ENCODE results near the gene RAPGEF1.

The RAPGEF1 gene

GRCh38 chr9:131739959-131740648 is at the start of gene RAPGEF1:
Gene RAPGEF1 (minus strand): TSS chr9:131740076. CDS start chr9:131739830, 246 bp downstream.
- Histone ChIP-seq H3K27ac (no peak within 1 kb of the TSS), H3K9ac (ENCODE audit: insufficient read length) (peak within 1 kb of the TSS; percentile 81), H3K9me3 (ENCODE audit: low read depth, low read length) (no peaks in the 10 kb centered on the region), H3K4me3 (peak within 1 kb of the TSS; percentile 92), H3K36me3 (ENCODE audit: insufficient read depth, low read length) (no peaks in the 10 kb centered on the region)
- TF ChIP-seq EZH2 (IDR thresholded peaks at IDR 0.05) = no peak
- no peak for TF ChIP-seq POLR2AphosphoS5 (IDR thresholded peaks at IDR 0.05; ENCODE audit: borderline replicate concordance, low read depth, low read length)
- TF ChIP-seq FOXP2 (optimal IDR thresholded peaks at IDR 0.05; ENCODE audit: control extremely low read depth, extremely low read length, insufficient read depth) = no peak
- DNase-seq (ENCODE audit: low read depth, low spot score) = no peak

- no peak for DNase-seq (ENCODE audit: low read depth, low spot score)
- Histone ChIP-seq H3K27ac (no peak overlapping the region), H3K9me3 (ENCODE audit: low read depth, low read length) (no peaks in the 10 kb centered on the region), H3K36me3 (ENCODE audit: insufficient read depth, low read length) (no peaks in the 10 kb centered on the region), H3K4me3 (no peak overlapping the region), H3K9ac (ENCODE audit: insufficient read length) (no peak overlapping the region)
- TF ChIP-seq POLR2AphosphoS5 (IDR thresholded peaks at IDR 0.05; ENCODE audit: borderline replicate concordance, low read depth, low read length) (no peak), FOXP2 (optimal IDR thresholded peaks at IDR 0.05; ENCODE audit: control extremely low read depth, extremely low read length, insufficient read depth) (no peak), EZH2 (IDR thresholded peaks at IDR 0.05) (no peak)
Measured at GRCh38 chr9:131788851-131789250, 49.0 kb upstream of the RAPGEF1 start.

GRCh38 chr9:131787838-131788237 is 48.0 kb upstream of the RAPGEF1 start:
- H3K9ac ChIP-seq (ENCODE audit: insufficient read length) = no peak overlapping the region
- TF ChIP-seq EZH2 (IDR thresholded peaks at IDR 0.05) = no peak
- no peak for TF ChIP-seq POLR2AphosphoS5 (IDR thresholded peaks at IDR 0.05; ENCODE audit: borderline replicate concordance, low read depth, low read length)
- TF ChIP-seq FOXP2 (optimal IDR thresholded peaks at IDR 0.05; ENCODE audit: control extremely low read depth, extremely low read length, insufficient read depth) = no peak
- H3K36me3 ChIP-seq (ENCODE audit: insufficient read depth, low read length) = no peaks in the 10 kb centered on the region
- no peak overlapping the region for H3K27ac ChIP-seq
- H3K4me3 ChIP-seq = no peak overlapping the region
- no peak for DNase-seq (ENCODE audit: low read depth, low spot score)
- H3K9me3 ChIP-seq (ENCODE audit: low read depth, low read length) = no peaks in the 10 kb centered on the region

- no peaks in the 10 kb centered on the region for H3K9me3 ChIP-seq (ENCODE audit: low read depth, low read length)
- no peak overlapping the region for H3K9ac ChIP-seq (ENCODE audit: insufficient read length)
- TF ChIP-seq EZH2 (IDR thresholded peaks at IDR 0.05) = no peak
- no peak for TF ChIP-seq POLR2AphosphoS5 (IDR thresholded peaks at IDR 0.05; ENCODE audit: borderline replicate concordance, low read depth, low read length)
- no peak for TF ChIP-seq FOXP2 (optimal IDR thresholded peaks at IDR 0.05; ENCODE audit: control extremely low read depth, extremely low read length, insufficient read depth)
- H3K4me3 ChIP-seq = no peak overlapping the region
- H3K36me3 ChIP-seq (ENCODE audit: insufficient read depth, low read length) = no peaks in the 10 kb centered on the region
- no peak for DNase-seq (ENCODE audit: low read depth, low spot score)
- H3K27ac ChIP-seq = no peak overlapping the region
Measured at GRCh38 chr9:131784748-131785501, 45.0 kb upstream of the RAPGEF1 start.

DNA sequence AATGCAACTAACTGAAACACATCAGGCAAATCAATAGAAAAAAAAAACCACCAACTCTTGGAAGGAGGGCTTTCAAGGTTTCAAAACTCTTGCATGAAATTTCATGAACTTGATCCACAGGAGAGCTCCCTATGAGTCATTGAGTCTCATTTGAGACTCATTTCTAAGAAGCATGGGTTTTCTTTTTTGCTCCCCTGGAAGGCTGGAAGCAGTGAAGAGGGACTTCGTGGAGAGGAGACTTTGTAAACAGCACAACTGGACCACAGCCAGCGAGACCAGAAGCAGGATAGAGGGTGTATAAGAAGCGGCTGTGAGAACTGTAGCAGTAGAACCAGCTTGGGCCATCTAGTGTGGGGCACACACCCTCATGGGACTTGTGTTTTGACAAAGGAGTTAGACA is 41.2 kb upstream of the RAPGEF1 start:
- Histone ChIP-seq H3K9me3 (ENCODE audit: low read depth, low read length) (no peaks in the 10 kb centered on the region), H3K27ac (no peak overlapping the region), H3K36me3 (ENCODE audit: insufficient read depth, low read length) (no peaks in the 10 kb centered on the region), H3K9ac (ENCODE audit: insufficient read length) (no peak overlapping the region), H3K4me3 (no peak overlapping the region)
- DNase-seq (ENCODE audit: low read depth, low spot score) = no peak
- no peak for TF ChIP-seq FOXP2 (optimal IDR thresholded peaks at IDR 0.05; ENCODE audit: control extremely low read depth, extremely low read length, insufficient read depth)

- no peak for DNase-seq (ENCODE audit: low read depth, low spot score)
- Histone ChIP-seq H3K9ac (ENCODE audit: insufficient read length) (no peak overlapping the region), H3K4me3 (no peak overlapping the region), H3K9me3 (ENCODE audit: low read depth, low read length) (no peaks in the 10 kb centered on the region), H3K36me3 (ENCODE audit: insufficient read depth, low read length) (no peaks in the 10 kb centered on the region), H3K27ac (no peak overlapping the region)
- no peak for TF ChIP-seq POLR2AphosphoS5 (IDR thresholded peaks at IDR 0.05; ENCODE audit: borderline replicate concordance, low read depth, low read length)
- TF ChIP-seq EZH2 (IDR thresholded peaks at IDR 0.05) = no peak
- no peak for TF ChIP-seq FOXP2 (optimal IDR thresholded peaks at IDR 0.05; ENCODE audit: control extremely low read depth, extremely low read length, insufficient read depth)
Measured at GRCh38 chr9:131776473-131776872, 36.6 kb upstream of the RAPGEF1 start.

GRCh38 chr9:131776036-131776435 is 36.2 kb upstream of the RAPGEF1 start:
- Histone ChIP-seq H3K36me3 (ENCODE audit: insufficient read depth, low read length) (no peaks in the 10 kb centered on the region), H3K27ac (no peak overlapping the region)
- TF ChIP-seq FOXP2 (optimal IDR thresholded peaks at IDR 0.05; ENCODE audit: control extremely low read depth, extremely low read length, insufficient read depth) (no peak), POLR2AphosphoS5 (IDR thresholded peaks at IDR 0.05; ENCODE audit: borderline replicate concordance, low read depth, low read length) (no peak), EZH2 (IDR thresholded peaks at IDR 0.05) (no peak)

DNA sequence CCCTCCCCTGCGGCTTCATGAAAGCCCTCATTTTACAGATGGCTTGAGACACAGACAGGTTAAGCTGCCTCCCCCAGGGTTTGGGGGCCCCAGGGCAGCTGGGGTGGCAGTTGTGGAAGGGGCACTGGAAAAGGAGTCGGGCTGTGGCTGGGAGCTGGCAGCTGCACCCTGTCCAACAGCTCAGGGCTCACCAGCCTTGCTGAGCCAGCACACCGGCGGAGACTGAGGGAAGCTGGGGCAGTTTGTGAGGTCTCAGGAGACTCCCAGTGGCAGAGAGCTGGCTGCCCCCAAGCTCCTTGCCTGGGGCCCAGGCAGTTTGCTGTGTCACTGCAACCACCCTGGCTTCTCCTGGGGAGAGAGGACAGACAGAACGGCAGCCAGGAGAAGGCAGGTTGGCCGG is 34.8 kb upstream of the RAPGEF1 start:
- no peak for DNase-seq (ENCODE audit: low read depth, low spot score)
- Histone ChIP-seq H3K36me3 (ENCODE audit: insufficient read depth, low read length) (no peaks in the 10 kb centered on the region), H3K9ac (ENCODE audit: insufficient read length) (no peak overlapping the region), H3K4me3 (no peak overlapping the region), H3K27ac (no peak overlapping the region), H3K9me3 (ENCODE audit: low read depth, low read length) (no peaks in the 10 kb centered on the region)
- TF ChIP-seq FOXP2 (optimal IDR thresholded peaks at IDR 0.05; ENCODE audit: control extremely low read depth, extremely low read length, insufficient read depth) (no peak), EZH2 (IDR thresholded peaks at IDR 0.05) (no peak), POLR2AphosphoS5 (IDR thresholded peaks at IDR 0.05; ENCODE audit: borderline replicate concordance, low read depth, low read length) (no peak)

More at GRCh38 chr9:131776036-131776435, 36.2 kb upstream of the RAPGEF1 start:
- Histone ChIP-seq H3K9me3 (ENCODE audit: low read depth, low read length) (no peaks in the 10 kb centered on the region), H3K4me3 (no peak overlapping the region), H3K9ac (ENCODE audit: insufficient read length) (no peak overlapping the region)
- DNase-seq (ENCODE audit: low read depth, low spot score) = no peak

Data from SK-N-MC (cell line).